H9 (cell line): ENCODE results near the gene KIRREL3. TPM values are rescaled to one million over a fixed set of nuclear protein-coding genes. Genes with fewer than 3 reads are reported as not detected.

Experiments used
- DNase-seq: peaks from one replicate; pipeline ENCODE4 v3.0.0-alpha.2; 2017
- H2AFZ ChIP-seq: one replicate; pipeline ENCODE4 v1.6.1; 2013; ENCODE audit warnings: mild to moderate bottlenecking, low read length, control low read depth, moderate library complexity
- H2AK5ac ChIP-seq: 2 replicates; pipeline ENCODE4 v1.6.1; 2013; ENCODE audit warnings: low read length, control low read depth, mixed read lengths; ENCODE audit not compliant: insufficient read length
- H2BK120ac ChIP-seq: one replicate; pipeline ENCODE4 v1.6.1; 2013; ENCODE audit warnings: low read depth, mild to moderate bottlenecking, low read length, control low read depth, inconsistent platforms; ENCODE audit not compliant: poor library complexity, severe bottlenecking
- H2BK12ac ChIP-seq: 2 replicates; pipeline ENCODE4 v1.6.1; 2013; ENCODE audit warnings: low read length, control low read depth, mixed read lengths, low read depth; ENCODE audit not compliant: insufficient read length
- H2BK15ac ChIP-seq: 2 replicates; pipeline ENCODE4 v1.6.1; 2013; ENCODE audit warnings: low read depth, low read length, control low read depth
- H2BK20ac ChIP-seq: one replicate; pipeline ENCODE4 v1.6.1; 2013; ENCODE audit warnings: low read depth, mild to moderate bottlenecking, low read length, control low read depth, inconsistent platforms; ENCODE audit not compliant: poor library complexity, severe bottlenecking
- H2BK5ac ChIP-seq: 2 replicates; pipeline ENCODE4 v1.6.1; 2013; ENCODE audit warnings: low read length, control low read depth, mixed read lengths; ENCODE audit not compliant: insufficient read length
- H3K14ac ChIP-seq: 2 replicates; pipeline ENCODE4 v1.6.1; 2013; ENCODE audit warnings: low read length, control low read depth; ENCODE audit not compliant: insufficient read depth
- H3K18ac ChIP-seq: 2 replicates; pipeline ENCODE4 v1.6.1; 2013; ENCODE audit warnings: low read depth, mild to moderate bottlenecking, mixed read lengths, low read length, control low read depth; ENCODE audit not compliant: insufficient read length
- H3K23ac ChIP-seq: 2 replicates; pipeline ENCODE4 v1.6.1; 2013; ENCODE audit warnings: low read length, control low read depth, mixed read lengths, low read depth; ENCODE audit not compliant: insufficient read length
- H3K23me2 ChIP-seq: 2 replicates; pipeline ENCODE4 v1.6.1; 2013; ENCODE audit warnings: low read depth, mild to moderate bottlenecking, mixed read lengths, low read length, control low read depth; ENCODE audit not compliant: insufficient read length, poor library complexity, severe bottlenecking
- H3K27ac ChIP-seq: 2 replicates; pipeline ENCODE4 v1.5.1; 2013; ENCODE audit warnings: low read length, control low read depth, mixed read lengths, low read depth; ENCODE audit not compliant: insufficient read length
- H3K27me3 ChIP-seq: 2 replicates; pipeline ENCODE4 v1.6.1; 2013; ENCODE audit warnings: low read length, control low read depth, inconsistent platforms; ENCODE audit not compliant: insufficient read depth
- H3K4ac ChIP-seq: 2 replicates; pipeline ENCODE4 v1.6.1; 2013; ENCODE audit warnings: low read depth, mild to moderate bottlenecking, control low read depth, inconsistent platforms, low read length, moderate library complexity
- H3K4me1 ChIP-seq: 2 replicates; pipeline ENCODE4 v1.6.1; 2013; ENCODE audit warnings: low read length, control low read depth, inconsistent platforms; ENCODE audit not compliant: insufficient read depth
- H3K4me2 ChIP-seq: 2 replicates; pipeline ENCODE4 v1.6.1; 2013; ENCODE audit warnings: low read length, control low read depth, mixed read lengths; ENCODE audit not compliant: insufficient read length, insufficient read depth
- H3K56ac ChIP-seq: 2 replicates; pipeline ENCODE4 v1.6.1; 2013; ENCODE audit warnings: low read depth, mild to moderate bottlenecking, mixed read lengths, low read length, control low read depth; ENCODE audit not compliant: insufficient read length
- H3K79me1 ChIP-seq: 2 replicates; pipeline ENCODE4 v1.6.1; 2013; ENCODE audit warnings: low read depth, mild to moderate bottlenecking, moderate library complexity, low read length, control low read depth, inconsistent platforms; ENCODE audit not compliant: insufficient read depth, poor library complexity, severe bottlenecking
- H3K79me2 ChIP-seq: 2 replicates; pipeline ENCODE4 v1.6.1; 2013; ENCODE audit warnings: low read length, control low read depth, inconsistent platforms; ENCODE audit not compliant: insufficient read depth
- H3K9ac ChIP-seq: 2 replicates; pipeline ENCODE4 v1.6.1; 2013; ENCODE audit warnings: low read length, control low read depth, mixed read lengths; ENCODE audit not compliant: insufficient read length; ENCODE audit errors: extremely low read depth
- H3K9me3 ChIP-seq: one replicate; pipeline ENCODE4 v1.6.1; 2013; ENCODE audit warnings: low read depth, low read length, inconsistent platforms; ENCODE audit not compliant: control insufficient read depth
- H3T11ph ChIP-seq: one replicate; pipeline ENCODE4 v1.6.1; 2013; ENCODE audit warnings: mild to moderate bottlenecking, low read length, control low read depth, inconsistent platforms
- H4K20me1 ChIP-seq: one replicate; pipeline ENCODE4 v1.6.1; 2013; ENCODE audit not compliant: control insufficient read depth, insufficient read length, insufficient read depth
- H4K5ac ChIP-seq: 2 replicates; pipeline ENCODE4 v1.6.1; 2013; ENCODE audit warnings: low read depth, mild to moderate bottlenecking, mixed read lengths, low read length, control low read depth; ENCODE audit not compliant: insufficient read length
- H4K8ac ChIP-seq: replicated peaks from 2 replicates; pipeline ENCODE4 v1.6.1; 2013; ENCODE audit warnings: low read length, control low read depth, mixed read lengths, low read depth; ENCODE audit not compliant: insufficient read length
- H4K91ac ChIP-seq: 2 replicates; pipeline ENCODE4 v1.6.1; 2013; ENCODE audit warnings: low read depth, mild to moderate bottlenecking, moderate library complexity, mixed read lengths, low read length, control low read depth; ENCODE audit not compliant: insufficient read length
- H3K27ac Mint-ChIP-seq, 3 experiments: 2 replicates in 2 of 3; 3 replicates in 1 of 3; pipeline ENCODE4 v1.8.0; 2020 to 2021; ENCODE audit warnings: mixed read lengths in 3 of 3, mild to moderate bottlenecking in 1 of 3, moderate library complexity in 1 of 3
- H3K27me3 Mint-ChIP-seq: 2 replicates; pipeline ENCODE4 v1.8.0; 2021; ENCODE audit warnings: low read depth, mild to moderate bottlenecking, moderate library complexity, mixed read lengths
- H3K36me3 Mint-ChIP-seq, 3 experiments: 2 replicates in 2 of 3; 3 replicates in 1 of 3; pipeline ENCODE4 v1.8.0; 2020 to 2021; ENCODE audit warnings: low read depth in 3 of 3, mixed read lengths in 3 of 3; ENCODE audit not compliant: insufficient read depth in 1 of 3
- H3K4me1 Mint-ChIP-seq, 2 experiments: 2 replicates each; pipeline ENCODE4 v1.8.0; 2020; ENCODE audit warnings: mixed read lengths in 2 of 2
- H3K4me3 Mint-ChIP-seq, 2 experiments: 2 replicates in 1 of 2; 3 replicates in 1 of 2; pipeline ENCODE4 v1.8.0; 2020 to 2021; ENCODE audit warnings: mild to moderate bottlenecking in 2 of 2, mixed read lengths in 2 of 2, moderate library complexity in 1 of 2
- H3K9me3 Mint-ChIP-seq, 2 experiments: 2 replicates in 1 of 2; 3 replicates in 1 of 2; pipeline ENCODE4 v1.8.0; 2020; ENCODE audit warnings: mild to moderate bottlenecking in 2 of 2, mixed read lengths in 2 of 2, moderate library complexity in 1 of 2
- CTCF ChIP-seq: fragments of 200-600 bp; sonication (generic); conservative IDR thresholded peaks from 3 replicates; pipeline ENCODE4 v1.8.0; 2021; ENCODE audit warnings: antibody characterized with exemption, mild to moderate bottlenecking
- WGBS: extraction: QIAGEN DNeasy Blood & Tissue Kit; methylation state at CpG from one replicate; pipeline ENCODE4 v1.1.7; 2013; ENCODE audit warnings: missing lambda C conversion rate, low lambda C conversion rate, mixed read lengths; ENCODE audit not compliant: insufficient read length; ENCODE audit errors: extremely low coverage; 5-methylcytosine and 5-hydroxymethylcytosine counted together
- total RNA-seq: library from RNA; stranded (reverse); gene quantifications from 2 replicates; pipeline ENCODE4 v1.2.1, GENCODE V29; 2021

KIRREL3 gene
- total RNA-seq, 1 experiment from 2014 or later = 0.17 TPM

- H4K20me1 ChIP-seq = no peaks in the 10 kb centered on the region
- peaks cover 16% of the 10 kb centered on the region for H3K27me3 Mint-ChIP-seq
- peaks cover 3% of the 10 kb centered on the region for H3K4me1 ChIP-seq
- peaks cover 16 to 22% of the 10 kb centered on the region in 2 experiments for H3K4me1 Mint-ChIP-seq
- no peak overlapping the region for H2BK20ac ChIP-seq
- H3K56ac ChIP-seq = no peak overlapping the region
- H4K91ac ChIP-seq = no peak overlapping the region
- no peaks in the 10 kb centered on the region for H3K9me3 Mint-ChIP-seq
- H3K18ac ChIP-seq = no peak overlapping the region
- H3K4ac ChIP-seq = no peak overlapping the region
- no peak overlapping the region for H3K4me2 ChIP-seq
- no peak overlapping the region for H3K23ac ChIP-seq
- no peak overlapping the region for H2BK5ac ChIP-seq
- H3K79me1 ChIP-seq = no peaks in the 10 kb centered on the region
- no peak overlapping the region for H2BK120ac ChIP-seq
- no peak overlapping the region for H2BK15ac ChIP-seq
- no peaks in the 10 kb centered on the region for H3K79me2 ChIP-seq
- H3K9me3 ChIP-seq = no peaks in the 10 kb centered on the region
- H3K27ac Mint-ChIP-seq = no peak overlapping the region
- H3T11ph ChIP-seq = no peak overlapping the region
- no peak overlapping the region for H3K4me3 Mint-ChIP-seq
- H2BK12ac ChIP-seq = no peak overlapping the region
- no peak overlapping the region for H4K5ac ChIP-seq
- no peak overlapping the region for H3K14ac ChIP-seq
- peaks cover 9% of the 10 kb centered on the region for H3K23me2 ChIP-seq
- H3K27ac ChIP-seq = no peak overlapping the region
- no peak overlapping the region for H3K9ac ChIP-seq
- WGBS = no CpG with 5 or more reads among the region's 5 CpGs
- TF ChIP-seq CTCF = no peak
- no peak overlapping the region for H2AFZ ChIP-seq
- H4K8ac ChIP-seq = no peak overlapping the region
- DNase-seq = no peak
- H3K36me3 Mint-ChIP-seq = no peaks in the 10 kb centered on the region
- no peak overlapping the region for H2AK5ac ChIP-seq
- peaks cover 38% of the 10 kb centered on the region; the same call in 1 of the 2 replicates for H3K27me3 ChIP-seq
Measured at GRCh38 chr11:126997196-126997595, 3.4 kb downstream of the KIRREL3 start.
